Brain microvascular endothelial cell (primary cell): ENCODE measurements around the gene PIM3.

Experiments
- DNase-seq: peaks from one replicate; pipeline ENCODE4 v3.0.0-alpha.2; 2020
- H3K27ac ChIP-seq: fragments of 250-450 bp; sonication (Bioruptor Pico); 2 replicates; pipeline ENCODE4 v1.5.1; 2020; ENCODE audit warnings: mild to moderate bottlenecking, moderate library complexity
- H3K27me3 ChIP-seq: fragments of 250-450 bp; sonication (Bioruptor Pico); replicated peaks from 2 replicates; pipeline ENCODE4 v1.5.1; 2020; ENCODE audit warnings: mild to moderate bottlenecking
- H3K36me3 ChIP-seq: fragments of 250-450 bp; sonication (Bioruptor Pico); replicated peaks from 2 replicates; pipeline ENCODE4 v1.5.1; 2020; ENCODE audit warnings: mild to moderate bottlenecking
- H3K4me3 ChIP-seq: 2 replicates; pipeline ENCODE4 v1.5.1; 2011; ENCODE audit warnings: low read depth, mild to moderate bottlenecking, control low read depth, low read length, moderate library complexity
- in situ Hi-C: cut with HindIII; loops from 2 replicates; pipeline ENCODE4 v1.10.0; 2017; ENCODE audit warnings: low sequenced_read_pairs, low pct_ligation_motif_present
- TF ChIP-seq, protein P1 (sequence below): IDR thresholded peaks from 2 replicates; pipeline ENCODE4 v1.5.1; 2011; ENCODE audit warnings: low read depth, mild to moderate bottlenecking, moderate library complexity, low read length, control low read depth, inconsistent platforms; ENCODE audit errors: missing control alignments

Gene PIM3

GRCh38 chr22:49996518-49997250 is 36.1 kb downstream of the PIM3 start:
- in situ Hi-C loops, result no loop called here
- Histone ChIP-seq H3K36me3 (no peaks in the 10 kb centered on the region), H3K27ac (no peak overlapping the region), H3K4me3 (no peak overlapping the region), H3K27me3 (peaks cover 3% of the 10 kb centered on the region)
- no peak for DNase-seq
- TF ChIP-seq, protein P1, sequence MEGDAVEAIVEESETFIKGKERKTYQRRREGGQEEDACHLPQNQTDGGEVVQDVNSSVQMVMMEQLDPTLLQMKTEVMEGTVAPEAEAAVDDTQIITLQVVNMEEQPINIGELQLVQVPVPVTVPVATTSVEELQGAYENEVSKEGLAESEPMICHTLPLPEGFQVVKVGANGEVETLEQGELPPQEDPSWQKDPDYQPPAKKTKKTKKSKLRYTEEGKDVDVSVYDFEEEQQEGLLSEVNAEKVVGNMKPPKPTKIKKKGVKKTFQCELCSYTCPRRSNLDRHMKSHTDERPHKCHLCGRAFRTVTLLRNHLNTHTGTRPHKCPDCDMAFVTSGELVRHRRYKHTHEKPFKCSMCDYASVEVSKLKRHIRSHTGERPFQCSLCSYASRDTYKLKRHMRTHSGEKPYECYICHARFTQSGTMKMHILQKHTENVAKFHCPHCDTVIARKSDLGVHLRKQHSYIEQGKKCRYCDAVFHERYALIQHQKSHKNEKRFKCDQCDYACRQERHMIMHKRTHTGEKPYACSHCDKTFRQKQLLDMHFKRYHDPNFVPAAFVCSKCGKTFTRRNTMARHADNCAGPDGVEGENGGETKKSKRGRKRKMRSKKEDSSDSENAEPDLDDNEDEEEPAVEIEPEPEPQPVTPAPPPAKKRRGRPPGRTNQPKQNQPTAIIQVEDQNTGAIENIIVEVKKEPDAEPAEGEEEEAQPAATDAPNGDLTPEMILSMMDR, result no peak

- Histone ChIP-seq H3K4me3 (no peak overlapping the region), H3K27ac (no peak overlapping the region), H3K36me3 (no peaks in the 10 kb centered on the region), H3K27me3 (peaks cover 3% of the 10 kb centered on the region)
- DNase-seq, result no peak
- TF ChIP-seq, protein P1, result no peak
- in situ Hi-C loops, result no loop called here
Measured at GRCh38 chr22:49997251-49997599, 36.7 kb downstream of the PIM3 start.

DNA sequence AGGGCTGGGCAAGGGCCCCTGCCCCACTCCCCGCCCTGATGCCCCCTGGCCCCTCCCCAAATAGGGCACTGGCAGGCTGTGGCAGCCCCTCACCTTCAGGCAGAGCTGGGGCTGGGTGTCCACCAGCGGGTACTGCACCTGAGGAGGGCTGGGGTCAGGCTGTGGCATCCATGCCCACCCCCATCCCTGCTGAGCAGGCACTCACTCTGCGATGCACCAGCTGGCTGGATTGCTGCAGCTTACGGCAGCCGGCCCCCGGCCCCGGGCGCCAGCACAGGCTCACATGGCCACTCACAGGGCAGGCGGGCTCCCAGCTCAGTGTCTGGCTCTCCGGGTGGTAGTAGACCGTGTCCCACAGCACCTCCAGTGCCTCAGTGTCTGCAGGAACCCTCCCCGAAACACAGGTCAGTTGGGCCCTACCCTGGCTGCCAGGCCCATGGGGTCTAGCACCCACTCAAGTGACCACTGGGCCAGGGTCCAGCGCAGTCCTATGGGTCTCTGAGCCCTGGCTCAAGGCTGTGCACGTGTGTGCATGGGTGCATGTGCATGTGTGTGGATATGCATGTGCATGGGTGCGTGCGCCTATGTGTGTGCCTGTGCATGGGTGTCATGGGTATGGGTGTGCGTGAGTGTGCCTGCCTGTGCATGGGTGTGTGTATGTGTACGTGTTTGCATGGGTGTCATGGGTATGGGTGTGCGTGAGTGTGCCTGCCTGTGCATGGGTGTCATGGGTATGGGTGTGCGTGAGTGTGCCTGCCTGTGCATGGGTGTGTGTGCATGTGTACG is 37.6 kb downstream of the PIM3 start:
- H3K27ac ChIP-seq, result no peak overlapping the region
- in situ Hi-C loops, result no loop called here
- H3K4me3 ChIP-seq, result no peak overlapping the region
- no peaks in the 10 kb centered on the region for H3K36me3 ChIP-seq
- no peak for DNase-seq
- peaks cover 3% of the 10 kb centered on the region for H3K27me3 ChIP-seq
- TF ChIP-seq, protein P1, result no peak

DNA sequence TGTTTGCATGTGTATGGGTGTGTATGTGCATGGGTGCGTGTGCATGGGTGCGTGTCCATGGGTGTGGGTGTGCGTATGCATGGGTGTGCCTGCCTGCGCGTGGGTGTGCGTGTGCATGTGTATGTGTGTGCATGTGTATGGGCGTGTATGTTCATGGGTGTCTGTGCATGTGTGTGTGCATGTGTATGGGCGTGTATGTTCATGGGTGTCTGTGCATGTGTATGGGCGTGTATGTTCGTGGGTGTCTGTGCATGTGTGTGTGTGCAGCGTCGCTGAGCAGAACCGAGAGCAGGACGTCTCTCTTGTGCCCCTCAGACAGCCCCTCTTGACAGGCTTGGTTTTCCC is 38.1 kb downstream of the PIM3 start:
- in situ Hi-C loops, result no loop called here
- peaks cover 3% of the 10 kb centered on the region for H3K27me3 ChIP-seq
- H3K36me3 ChIP-seq, result no peaks in the 10 kb centered on the region
- no peak overlapping the region for H3K4me3 ChIP-seq
- no peak for DNase-seq
- TF ChIP-seq, protein P1, result no peak
- no peak overlapping the region for H3K27ac ChIP-seq

GRCh38 chr22:49999063-49999945 is 38.7 kb downstream of the PIM3 start:
- no peak for DNase-seq
- H3K27me3 ChIP-seq, result peaks cover 3% of the 10 kb centered on the region
- in situ Hi-C loops, result no loop called here

More at GRCh38 chr22:49999063-49999945, 38.7 kb downstream of the PIM3 start:
- Histone ChIP-seq H3K4me3 (no peak overlapping the region), H3K27ac (no peak overlapping the region), H3K36me3 (no peaks in the 10 kb centered on the region)
- TF ChIP-seq, protein P1, result no peak
